H1 (cell line): ENCODE results near the gene OCEL1.

Experiments used
- POLR2A ChIP-seq, 2 experiments: IDR thresholded peaks; 1 replicate in 1 of 2; 2 replicates in 1 of 2; pipeline ENCODE4 v1.6.1; 2011; ENCODE audit warnings: low read depth in 2 of 2, low read length in 2 of 2, mild to moderate bottlenecking in 2 of 2; ENCODE audit errors: control extremely low read depth in 1 of 2
- POLR2AphosphoS5 ChIP-seq: IDR thresholded peaks from 2 replicates; pipeline ENCODE4 v1.6.1; 2011; ENCODE audit warnings: low read depth, low read length
- TF ChIP-seq, protein P1 (sequence below), 3 experiments: IDR thresholded peaks; 1 replicate in 2 of 3; 2 replicates in 1 of 3; pipeline versions ENCODE4 v1.5.1 to v1.6.1; 2011; ENCODE audit warnings: low read length in 3 of 3, mild to moderate bottlenecking in 3 of 3, inconsistent platforms in 2 of 3, low read depth in 1 of 3, moderate library complexity in 1 of 3; ENCODE audit not compliant: insufficient read depth in 1 of 3; ENCODE audit errors: control extremely low read depth in 1 of 3

DNA sequence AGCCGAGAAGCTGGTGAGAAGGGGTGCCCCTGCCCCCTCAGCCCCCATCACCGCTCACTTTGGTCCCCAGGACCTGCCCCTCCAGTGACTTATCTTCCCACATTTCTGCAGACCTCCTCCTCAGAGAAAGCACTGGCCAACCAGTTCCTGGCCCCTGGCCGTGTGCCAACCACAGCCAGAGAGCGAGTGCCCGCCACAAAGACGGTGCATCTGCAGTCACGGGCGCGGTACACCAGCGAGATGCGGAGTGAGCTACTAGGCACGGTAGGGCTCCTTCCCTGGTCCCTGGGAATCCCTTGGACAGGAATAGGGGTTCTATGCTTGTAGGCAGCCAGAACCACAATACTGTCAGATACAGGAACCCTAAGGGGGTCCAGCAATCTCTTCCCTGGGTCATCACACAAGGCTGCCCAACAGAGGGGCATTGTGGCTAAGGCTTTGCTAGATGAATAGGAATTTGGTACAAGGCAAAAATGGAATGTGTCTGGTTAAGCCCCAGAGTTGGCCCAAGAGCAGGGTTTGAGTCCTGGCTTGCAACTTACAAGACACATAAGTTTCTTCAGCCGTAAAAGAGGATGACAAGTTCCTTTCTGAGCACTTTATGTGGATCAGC is 9.9 kb upstream of the OCEL1 start:
- TF ChIP-seq POLR2A (IDR thresholded peaks at IDR 0.05; ENCODE audit: control extremely low read depth in 1 of 2, low read depth in 2 of 2, low read length in 2 of 2), result no peak
- TF ChIP-seq, protein P1, sequence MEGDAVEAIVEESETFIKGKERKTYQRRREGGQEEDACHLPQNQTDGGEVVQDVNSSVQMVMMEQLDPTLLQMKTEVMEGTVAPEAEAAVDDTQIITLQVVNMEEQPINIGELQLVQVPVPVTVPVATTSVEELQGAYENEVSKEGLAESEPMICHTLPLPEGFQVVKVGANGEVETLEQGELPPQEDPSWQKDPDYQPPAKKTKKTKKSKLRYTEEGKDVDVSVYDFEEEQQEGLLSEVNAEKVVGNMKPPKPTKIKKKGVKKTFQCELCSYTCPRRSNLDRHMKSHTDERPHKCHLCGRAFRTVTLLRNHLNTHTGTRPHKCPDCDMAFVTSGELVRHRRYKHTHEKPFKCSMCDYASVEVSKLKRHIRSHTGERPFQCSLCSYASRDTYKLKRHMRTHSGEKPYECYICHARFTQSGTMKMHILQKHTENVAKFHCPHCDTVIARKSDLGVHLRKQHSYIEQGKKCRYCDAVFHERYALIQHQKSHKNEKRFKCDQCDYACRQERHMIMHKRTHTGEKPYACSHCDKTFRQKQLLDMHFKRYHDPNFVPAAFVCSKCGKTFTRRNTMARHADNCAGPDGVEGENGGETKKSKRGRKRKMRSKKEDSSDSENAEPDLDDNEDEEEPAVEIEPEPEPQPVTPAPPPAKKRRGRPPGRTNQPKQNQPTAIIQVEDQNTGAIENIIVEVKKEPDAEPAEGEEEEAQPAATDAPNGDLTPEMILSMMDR (IDR thresholded peaks at IDR 0.05; ENCODE audit: control extremely low read depth in 1 of 3, insufficient read depth in 1 of 3, low read depth in 1 of 3, low read length in 3 of 3), result no peak
- TF ChIP-seq POLR2AphosphoS5, result no peak
